ENCODE data around the gene CARNS1. TPM values are rescaled to one million over a fixed set of nuclear protein-coding genes. Genes with fewer than 3 reads are reported as not detected.
A peak's percentile ranks its signal among the peaks of the same experiment; 100 is the strongest.

The CARNS1 gene
- total and polyA plus RNA-seq, 4 donors: 0.05 to 0.19 (median 0.10) TPM

DNA sequence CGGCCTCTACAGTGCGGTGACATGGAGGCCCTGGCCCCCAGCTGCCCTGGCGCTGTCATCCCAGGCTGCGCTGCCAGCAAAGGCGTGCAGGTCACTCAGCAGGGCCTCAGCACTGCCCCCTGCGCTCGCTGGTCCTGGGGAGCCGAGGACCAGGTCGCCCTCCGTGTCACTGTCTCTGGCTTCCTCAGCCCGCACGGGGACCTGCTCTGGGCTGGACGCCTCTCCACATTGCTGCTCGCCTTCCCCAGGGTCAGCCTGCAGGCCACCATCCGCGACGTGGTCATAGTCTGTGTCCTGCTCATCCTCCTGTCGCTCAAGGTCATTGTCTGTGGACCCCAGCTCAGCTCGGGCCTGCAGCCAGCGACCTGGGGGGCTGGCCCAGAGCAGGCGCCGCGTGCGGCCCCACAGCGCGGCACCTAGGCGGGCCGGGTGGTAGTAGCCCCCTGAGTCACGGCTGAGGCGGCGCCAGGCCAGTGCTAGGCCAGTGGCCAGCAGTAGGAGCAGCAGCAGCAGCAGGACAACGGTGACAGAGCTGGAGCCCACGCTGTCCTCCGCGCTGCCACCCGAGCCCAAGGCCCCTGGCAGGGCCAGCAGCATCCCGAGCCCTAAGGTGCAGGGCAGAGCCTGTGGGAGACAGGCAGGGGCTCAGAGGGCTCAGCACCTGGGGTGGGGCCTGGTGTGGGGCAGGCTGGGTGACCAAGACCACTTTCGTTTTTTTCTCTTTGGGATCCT is 20.4 kb downstream of the CARNS1 start (continued):
- TF ChIP-seq, protein P1, sequence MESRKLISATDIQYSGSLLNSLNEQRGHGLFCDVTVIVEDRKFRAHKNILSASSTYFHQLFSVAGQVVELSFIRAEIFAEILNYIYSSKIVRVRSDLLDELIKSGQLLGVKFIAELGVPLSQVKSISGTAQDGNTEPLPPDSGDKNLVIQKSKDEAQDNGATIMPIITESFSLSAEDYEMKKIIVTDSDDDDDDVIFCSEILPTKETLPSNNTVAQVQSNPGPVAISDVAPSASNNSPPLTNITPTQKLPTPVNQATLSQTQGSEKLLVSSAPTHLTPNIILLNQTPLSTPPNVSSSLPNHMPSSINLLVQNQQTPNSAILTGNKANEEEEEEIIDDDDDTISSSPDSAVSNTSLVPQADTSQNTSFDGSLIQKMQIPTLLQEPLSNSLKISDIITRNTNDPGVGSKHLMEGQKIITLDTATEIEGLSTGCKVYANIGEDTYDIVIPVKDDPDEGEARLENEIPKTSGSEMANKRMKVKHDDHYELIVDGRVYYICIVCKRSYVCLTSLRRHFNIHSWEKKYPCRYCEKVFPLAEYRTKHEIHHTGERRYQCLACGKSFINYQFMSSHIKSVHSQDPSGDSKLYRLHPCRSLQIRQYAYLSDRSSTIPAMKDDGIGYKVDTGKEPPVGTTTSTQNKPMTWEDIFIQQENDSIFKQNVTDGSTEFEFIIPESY (IDR thresholded peaks at IDR 0.05): no peak
- TF ChIP-seq GABPA (IDR thresholded peaks at IDR 0.05 in 1 of 2, conservative IDR thresholded peaks at IDR 0.05 in 1 of 2): no peak
- TF ChIP-seq HNF4A (conservative IDR thresholded peaks at IDR 0.05): no peak
- no peak for TF ChIP-seq JUND (IDR thresholded peaks at IDR 0.05)

DNA sequence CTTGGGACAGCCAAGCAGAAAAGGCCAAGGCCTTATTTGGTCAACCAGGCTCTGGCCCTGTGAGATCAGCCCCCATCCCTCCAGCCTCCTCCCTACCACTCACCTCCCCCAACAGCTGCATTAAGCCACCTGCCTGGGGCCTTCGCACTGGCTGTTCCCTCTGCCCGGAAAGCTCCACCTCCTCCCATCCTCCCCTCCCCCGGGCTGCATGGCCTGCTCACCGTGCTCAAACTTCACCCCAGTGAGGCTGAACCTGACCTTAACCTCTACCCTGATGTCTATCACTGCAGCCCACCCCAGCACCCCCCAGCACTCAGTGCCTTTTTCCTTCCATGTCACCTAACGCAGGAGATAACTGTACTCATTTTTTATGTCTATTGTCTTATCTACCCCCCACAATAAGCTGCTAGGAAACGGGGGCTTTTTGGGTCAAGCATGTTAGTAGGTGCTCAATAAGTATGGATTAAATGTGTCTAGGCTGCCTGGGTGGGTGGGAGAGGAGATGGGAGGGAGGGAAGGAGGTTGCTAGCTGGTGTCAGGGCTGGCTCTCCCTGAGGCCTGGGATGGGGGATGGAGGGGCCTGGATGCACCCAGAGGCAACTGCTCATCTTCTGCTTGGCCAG is 21.1 kb downstream of the CARNS1 start:
- Histone ChIP-seq H3K4me1 (ENCODE audit: control insufficient read depth in 4 of 4, insufficient read depth in 4 of 4, low read length in 3 of 4) (peaks cover 0 to 12% (median 3%) of the 10 kb centered on the region in 4 donors), H3K4me3 (ENCODE audit: low read depth in 1 of 3, low read length in 3 of 3) (peak overlapping the region in 1 of 3 donors; percentile 7), H3K27ac (ENCODE audit: low read depth in 1 of 2, low read length in 2 of 2) (peak overlapping the region in 1 of 2 donors; percentile 31), H3K27me3 (ENCODE audit: control insufficient read depth in 4 of 4, insufficient read depth in 4 of 4, low read length in 3 of 4) (no peaks in the 10 kb centered on the region), H3K36me3 (ENCODE audit: control insufficient read depth in 4 of 4, insufficient read depth in 3 of 4, low read depth in 1 of 4, low read length in 3 of 4) (peaks cover 3 to 47% (median 8%) of the 10 kb centered on the region in 4 donors), H3K9ac (ENCODE audit: low read depth in 1 of 2, low read length in 2 of 2) (peak overlapping the region in 1 of 2 donors; percentile 53), H3K9me3 (ENCODE audit: control insufficient read depth in 4 of 4, low read length in 3 of 4) (no peaks in the 10 kb centered on the region)
- 57% methylated on average over 6 of the region's 6 CpGs for WGBS
- no peak for TF ChIP-seq TAF1 (conservative IDR thresholded peaks at IDR 0.05)
- DNase-seq (ENCODE audit: low spot score): no peak

DNA sequence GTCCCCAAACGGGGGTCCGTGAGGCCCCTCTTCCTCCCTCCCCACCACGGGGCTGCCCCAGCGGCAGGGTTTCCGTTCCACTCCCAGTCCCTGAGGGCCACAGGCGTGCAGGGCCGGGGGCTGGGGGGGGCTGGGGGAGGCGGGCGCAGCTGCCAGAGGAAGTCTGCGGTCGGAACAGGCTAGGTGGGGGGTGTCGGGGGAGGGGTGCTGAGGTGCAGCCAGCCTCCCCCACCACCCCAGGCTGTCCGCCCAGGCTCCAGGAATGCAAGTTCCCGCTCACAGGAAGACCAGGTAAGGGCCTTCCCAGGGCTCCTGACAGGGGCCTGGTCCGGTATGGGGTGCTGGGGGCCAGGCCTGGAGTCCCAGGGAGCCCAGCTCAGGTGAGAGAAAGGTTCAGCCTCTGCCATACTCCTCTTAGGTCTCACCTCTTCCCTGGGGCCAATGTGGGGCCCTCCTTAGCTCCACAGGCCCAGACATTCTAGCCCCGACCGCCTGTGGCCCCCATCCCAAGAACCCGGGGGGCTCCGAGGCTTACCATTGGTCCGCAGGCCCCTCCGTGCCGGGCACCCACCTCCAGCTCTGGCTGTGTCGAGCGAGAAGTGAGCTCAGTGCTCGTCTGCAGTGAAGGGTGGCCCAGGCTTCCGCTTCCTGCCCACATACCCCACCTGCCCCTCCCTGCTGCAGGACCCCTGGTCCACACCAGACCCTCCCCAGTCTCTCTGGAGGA is 21.8 kb downstream of the CARNS1 start, which contains the start of gene PTPRCAP:
TSS of gene PTPRCAP (minus strand) at position 601 of the 727 bp plus-strand sequence. CDS start at position 538, 63 bp downstream.
- Histone ChIP-seq H3K4me3 (ENCODE audit: low read depth in 1 of 3, low read length in 3 of 3) (peak within 1 kb of the TSS in 2 of 3 donors; percentile 7 to 17), H3K27me3 (ENCODE audit: control insufficient read depth in 4 of 4, insufficient read depth in 4 of 4, low read length in 3 of 4) (no peaks in the 10 kb centered on the region), H3K9ac (ENCODE audit: low read depth in 1 of 2, low read length in 2 of 2) (peak within 1 kb of the TSS in 1 of 2 donors; percentile 53), H3K9me3 (ENCODE audit: control insufficient read depth in 4 of 4, low read length in 3 of 4) (no peaks in the 10 kb centered on the region), H3K36me3 (ENCODE audit: control insufficient read depth in 4 of 4, insufficient read depth in 3 of 4, low read depth in 1 of 4, low read length in 3 of 4) (peaks cover 3 to 40% (median 8%) of the 10 kb centered on the region in 4 donors), H3K4me1 (ENCODE audit: control insufficient read depth in 4 of 4, insufficient read depth in 4 of 4, low read length in 3 of 4) (peaks cover 0 to 13% (median 5%) of the 10 kb centered on the region in 4 donors), H3K27ac (ENCODE audit: low read depth in 1 of 2, low read length in 2 of 2) (peak within 1 kb of the TSS in 1 of 2 donors; percentile 59)
- TF ChIP-seq FOXA2 (IDR thresholded peaks at IDR 0.05): no peak
- TF ChIP-seq RAD21 (IDR thresholded peaks at IDR 0.05): no peak
- TF ChIP-seq, protein P2, sequence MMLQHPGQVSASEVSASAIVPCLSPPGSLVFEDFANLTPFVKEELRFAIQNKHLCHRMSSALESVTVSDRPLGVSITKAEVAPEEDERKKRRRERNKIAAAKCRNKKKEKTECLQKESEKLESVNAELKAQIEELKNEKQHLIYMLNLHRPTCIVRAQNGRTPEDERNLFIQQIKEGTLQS (IDR thresholded peaks at IDR 0.05): no peak
- TF ChIP-seq EGR1 (IDR thresholded peaks at IDR 0.05; ENCODE audit: low read depth in 2 of 2): no peak
- TF ChIP-seq YY1 (IDR thresholded peaks at IDR 0.05): no peak
- no peak for TF ChIP-seq NR2F2 (IDR thresholded peaks at IDR 0.05)
- TF ChIP-seq, protein P3, sequence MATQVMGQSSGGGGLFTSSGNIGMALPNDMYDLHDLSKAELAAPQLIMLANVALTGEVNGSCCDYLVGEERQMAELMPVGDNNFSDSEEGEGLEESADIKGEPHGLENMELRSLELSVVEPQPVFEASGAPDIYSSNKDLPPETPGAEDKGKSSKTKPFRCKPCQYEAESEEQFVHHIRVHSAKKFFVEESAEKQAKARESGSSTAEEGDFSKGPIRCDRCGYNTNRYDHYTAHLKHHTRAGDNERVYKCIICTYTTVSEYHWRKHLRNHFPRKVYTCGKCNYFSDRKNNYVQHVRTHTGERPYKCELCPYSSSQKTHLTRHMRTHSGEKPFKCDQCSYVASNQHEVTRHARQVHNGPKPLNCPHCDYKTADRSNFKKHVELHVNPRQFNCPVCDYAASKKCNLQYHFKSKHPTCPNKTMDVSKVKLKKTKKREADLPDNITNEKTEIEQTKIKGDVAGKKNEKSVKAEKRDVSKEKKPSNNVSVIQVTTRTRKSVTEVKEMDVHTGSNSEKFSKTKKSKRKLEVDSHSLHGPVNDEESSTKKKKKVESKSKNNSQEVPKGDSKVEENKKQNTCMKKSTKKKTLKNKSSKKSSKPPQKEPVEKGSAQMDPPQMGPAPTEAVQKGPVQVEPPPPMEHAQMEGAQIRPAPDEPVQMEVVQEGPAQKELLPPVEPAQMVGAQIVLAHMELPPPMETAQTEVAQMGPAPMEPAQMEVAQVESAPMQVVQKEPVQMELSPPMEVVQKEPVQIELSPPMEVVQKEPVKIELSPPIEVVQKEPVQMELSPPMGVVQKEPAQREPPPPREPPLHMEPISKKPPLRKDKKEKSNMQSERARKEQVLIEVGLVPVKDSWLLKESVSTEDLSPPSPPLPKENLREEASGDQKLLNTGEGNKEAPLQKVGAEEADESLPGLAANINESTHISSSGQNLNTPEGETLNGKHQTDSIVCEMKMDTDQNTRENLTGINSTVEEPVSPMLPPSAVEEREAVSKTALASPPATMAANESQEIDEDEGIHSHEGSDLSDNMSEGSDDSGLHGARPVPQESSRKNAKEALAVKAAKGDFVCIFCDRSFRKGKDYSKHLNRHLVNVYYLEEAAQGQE (IDR thresholded peaks at IDR 0.05): no peak
- no peak for TF ChIP-seq HNF4A (conservative IDR thresholded peaks at IDR 0.05)
- no peak for TF ChIP-seq FOXA1 (IDR thresholded peaks at IDR 0.05)
- TF ChIP-seq, protein P1 (IDR thresholded peaks at IDR 0.05): no peak
- TF ChIP-seq JUND (IDR thresholded peaks at IDR 0.05): no peak
- no peak for TF ChIP-seq RXRA (IDR thresholded peaks at IDR 0.05)
- 74% methylated on average over 26 of the region's 26 CpGs for WGBS
- DNase-seq (ENCODE audit: low spot score): no peak

All from liver (tissue), 9 donors.